PC-3 (cell line): ENCODE results near the gene PKP3. TPM values are rescaled to one million over a fixed set of nuclear protein-coding genes. Genes with fewer than 3 reads are reported as not detected.

ENCODE experiments used
- ATAC-seq: fragments of 200-7000 bp; cut with Tn5 transposase; 2 replicates; pipeline ENCODE4 v1.9.1; 2020; ENCODE audit warnings: mild to moderate bottlenecking, moderate library complexity
- BruUV-seq: library from RNA; stranded (reverse); fragments of 400-500 nt; replicated peaks from 2 replicates; lab custom pipeline; 2021; lab: Mats Ljungman, UMichigan
- CTCF ChIA-PET: fragments of 300-600 bp; sonication (Branson Sonifier 250); formaldehyde crosslinking; loops from one replicate; lab custom pipeline; 2022; ENCODE audit warnings: antibody characterized with exemption; lab: Charles Lee
- POLR2A ChIA-PET: fragments of 300-600 bp; sonication (Branson Sonifier 250); formaldehyde crosslinking; loops from one replicate; lab custom pipeline; 2022; ENCODE audit warnings: antibody characterized with exemption; ENCODE audit not compliant: unreplicated experiment; lab: Charles Lee
- DNase-seq: peaks from one replicate; pipeline ENCODE4 v3.0.0-alpha.2; 2015
- H2AFZ ChIP-seq: fragments of 300-600 bp; sonication (generic); 2 replicates; pipeline ENCODE4 v1.6.0; 2016; ENCODE audit warnings: antibody characterized with exemption, low read length
- H3F3A ChIP-seq: fragments of 300-600 bp; sonication (generic); one replicate; pipeline ENCODE4 v1.6.0; 2017; ENCODE audit warnings: antibody characterized with exemption, low read length, control low read depth, mild to moderate bottlenecking; ENCODE audit not compliant: unreplicated experiment
- H3K27ac ChIP-seq: fragments of 300-600 bp; sonication (generic); 2 replicates; pipeline ENCODE4 v1.5.1; 2016; ENCODE audit warnings: mild to moderate bottlenecking, low read length
- H3K27me3 ChIP-seq: fragments of 300-600 bp; sonication (generic); 2 replicates; pipeline ENCODE4 v1.6.1; 2016; ENCODE audit warnings: low read length, mixed read lengths
- H3K36me3 ChIP-seq: fragments of 300-600 bp; sonication (generic); 2 replicates; pipeline ENCODE4 v1.6.1; 2016; ENCODE audit warnings: low read depth, mixed run types, low read length, mixed read lengths
- H3K4me1 ChIP-seq: fragments of 300-600 bp; sonication (generic); 2 replicates; pipeline ENCODE4 v1.5.1; 2016; ENCODE audit warnings: low read length; ENCODE audit not compliant: insufficient read depth
- H3K4me2 ChIP-seq: fragments of 300-600 bp; sonication (generic); 2 replicates; pipeline ENCODE4 v1.6.0; 2016; ENCODE audit warnings: low read length
- H3K4me3 ChIP-seq: fragments of 300-600 bp; sonication (generic); 2 replicates; pipeline ENCODE4 v1.5.1; 2016; ENCODE audit warnings: mild to moderate bottlenecking, low read length, mixed read lengths
- H3K79me2 ChIP-seq: fragments of 300-600 bp; sonication (generic); 2 replicates; pipeline ENCODE4 v1.6.1; 2017; ENCODE audit warnings: low read length, mixed read lengths
- H3K9ac ChIP-seq: fragments of 300-600 bp; sonication (generic); 2 replicates; pipeline ENCODE4 v1.6.0; 2016; ENCODE audit warnings: mild to moderate bottlenecking, low read length
- H3K9me2 ChIP-seq: fragments of 300-600 bp; sonication (generic); replicated peaks from 2 replicates; pipeline ENCODE4 v1.6.1; 2016; ENCODE audit warnings: mixed run types, low read length, mixed read lengths
- H3K9me3 ChIP-seq: fragments of 300-600 bp; sonication (generic); 2 replicates; pipeline ENCODE4 v1.6.1; 2016; ENCODE audit warnings: low read length, mixed read lengths
- H4K20me1 ChIP-seq: fragments of 300-600 bp; sonication (generic); 2 replicates; pipeline ENCODE4 v1.6.1; 2016; ENCODE audit warnings: low read length, mixed read lengths
- CTCF ChIP-seq: fragments of 300-600 bp; sonication (generic); conservative IDR thresholded peaks from 2 replicates; pipeline ENCODE4 v1.5.1; 2017; ENCODE audit warnings: antibody characterized with exemption, low read depth, mild to moderate bottlenecking, low read length
- EZH2 ChIP-seq: fragments of 300-600 bp; sonication (generic); IDR thresholded peaks from one replicate; pipeline ENCODE4 v1.6.1; 2017; ENCODE audit warnings: antibody characterized with exemption, mild to moderate bottlenecking, low read length; ENCODE audit not compliant: unreplicated experiment
- EZH2phosphoT487 ChIP-seq: fragments of 300-600 bp; sonication (generic); IDR thresholded peaks from 2 replicates; pipeline ENCODE4 v1.6.1; 2018; ENCODE audit warnings: mild to moderate bottlenecking, antibody characterized with exemption, low read length, borderline replicate concordance
- intact Hi-C: fragments of 100-400 bp; cut with micrococcal nuclease; formaldehyde crosslinking; loops from 2 replicates; pipeline ENCODE4 v1.9.0; 2023
- total RNA-seq: library from RNA; depleted of rRNA; stranded (reverse); fragments of >200 nt; gene quantifications from 2 replicates; pipeline ENCODE4 v1.2.3, GENCODE V29; 2014

The PKP3 gene
- total RNA-seq, 1 experiment from 2014 or later: 218 TPM

- CTCF ChIA-PET: no interaction called here
- POLR2A ChIA-PET: no interaction called here
- Histone ChIP-seq H3K4me1 (peaks cover 7% of the 10 kb centered on the region; the same call in 1 of the 2 replicates), H3K9me2 (no peaks in the 10 kb centered on the region), H3K4me2 (no peak overlapping the region), H2AFZ (no peak overlapping the region), H3K79me2 (no peaks in the 10 kb centered on the region), H3F3A (no peaks in the 10 kb centered on the region), H3K27me3 (no peaks in the 10 kb centered on the region), H3K4me3 (no peak overlapping the region), H4K20me1 (no peaks in the 10 kb centered on the region), H3K9me3 (no peaks in the 10 kb centered on the region), H3K9ac (no peak overlapping the region), H3K36me3 (peaks cover 12% of the 10 kb centered on the region), H3K27ac (no peak overlapping the region)
- BruUV-seq: no TSS peak
- DNase-seq: no peak
- TF ChIP-seq CTCF (no peak; the same call in 1 of the 2 replicates), EZH2phosphoT487 (no peak), EZH2 (no peak)
- intact Hi-C loops: no loop called here
- ATAC-seq: peak; percentile 7; the same call in 1 of the 2 replicates
Measured at GRCh38 chr11:405323-405953, 11.4 kb downstream of the PKP3 start.

- CTCF ChIA-PET: interaction anchor here (1.0 to 1.5 kb wide), 3 partner anchors 11 to 44 kb away, joined by 4 to 10 read pairs (median 5); partner anchors contain the start of gene PTDSS2
- no peaks in the 10 kb centered on the region for H3K79me2 ChIP-seq
- H3K4me2 ChIP-seq: peak overlapping the region; percentile 65
- H4K20me1 ChIP-seq: no peaks in the 10 kb centered on the region
- peak overlapping the region; percentile 43; the same call in 1 of the 2 replicates for H3K4me3 ChIP-seq
- H3K4me1 ChIP-seq: peaks cover 7% of the 10 kb centered on the region; the same call in 1 of the 2 replicates
- H3K27me3 ChIP-seq: no peaks in the 10 kb centered on the region
- H3F3A ChIP-seq: no peaks in the 10 kb centered on the region
- H2AFZ ChIP-seq: no peak overlapping the region
- peak; percentile 20 for ATAC-seq
- POLR2A ChIA-PET: interaction anchor here (0.6 to 0.7 kb wide), 2 partner anchors 9 to 124 kb away, joined by 3 read pairs; no protein-coding TSS in a partner anchor
- no peak for DNase-seq
- TSS peak; percentile 80 for BruUV-seq
- H3K9me2 ChIP-seq: no peaks in the 10 kb centered on the region
- no peaks in the 10 kb centered on the region for H3K9me3 ChIP-seq
- H3K36me3 ChIP-seq: peaks cover 12% of the 10 kb centered on the region
- intact Hi-C loops: no loop called here
- H3K9ac ChIP-seq: no peak overlapping the region
- TF ChIP-seq CTCF (no peak), EZH2phosphoT487 (no peak), EZH2 (no peak)
- H3K27ac ChIP-seq: no peak overlapping the region
Measured at GRCh38 chr11:405954-406795, 12.2 kb downstream of the PKP3 start.
